ENCODE results near the gene HLCS.
"Not testable (repeated sequence)": the region's sequence is repeated elsewhere in the genome, so short reads cannot be mapped to it uniquely, and the experiment has no call there.

Gene HLCS

GRCh38 chr21:36966066-36966820, at the start of gene HLCS:
HLCS (minus strand) TSS chr21:36966669; CDS start chr21:36966638, 31 bp downstream.
- peak; percentile 64 for DNase-seq

- peak; percentile 74 for DNase-seq
Measured at GRCh38 chr21:37009740-37010341, 43.4 kb upstream of the HLCS start.

- no peak for DNase-seq
Measured at GRCh38 chr21:37008724-37009123, 42.3 kb upstream of the HLCS start.

- no peak for DNase-seq
Measured at GRCh38 chr21:37006486-37007291, 40.2 kb upstream of the HLCS start, which contains the start of gene RIPPLY3. RIPPLY3 (plus strand) TSS chr21:37006702; CDS start chr21:37006773, 71 bp downstream.

GRCh38 chr21:37005548-37006485, 39.3 kb upstream of the HLCS start:
- DNase-seq, result no peak

GRCh38 chr21:37003917-37004316, 37.4 kb upstream of the HLCS start:
- not testable (repeated sequence) for DNase-seq

GRCh38 chr21:37002851-37003250, 36.4 kb upstream of the HLCS start:
- not testable (repeated sequence) for DNase-seq

- no peak for DNase-seq
Measured at GRCh38 chr21:37001441-37001840, 35.0 kb upstream of the HLCS start.

- no peak for DNase-seq
Measured at GRCh38 chr21:37000381-37000780, 33.9 kb upstream of the HLCS start.

- DNase-seq, result no peak
Measured at GRCh38 chr21:36999131-36999898, 32.8 kb upstream of the HLCS start.

- DNase-seq, result not testable (repeated sequence)
Measured at GRCh38 chr21:36995285-36995684, 28.8 kb upstream of the HLCS start.

GRCh38 chr21:36994501-36995158, 28.2 kb upstream of the HLCS start:
- no peak for DNase-seq

GRCh38 chr21:36992671-36993070, 26.2 kb upstream of the HLCS start:
- no peak for DNase-seq

- DNase-seq, result no peak
Measured at GRCh38 chr21:36990508-36991205, 24.2 kb upstream of the HLCS start.

GRCh38 chr21:36989699-36990507, 23.4 kb upstream of the HLCS start:
- DNase-seq, result peak; percentile 95

- DNase-seq, result not testable (repeated sequence)
Measured at GRCh38 chr21:36989199-36989698, 22.8 kb upstream of the HLCS start.

- DNase-seq, result no peak
Measured at GRCh38 chr21:36988536-36988935, 22.1 kb upstream of the HLCS start.

- DNase-seq, result no peak
Measured at GRCh38 chr21:36987845-36988244, 21.4 kb upstream of the HLCS start.
